SJSA1 (cell line): ENCODE results near the gene NEURL1. TPM values are rescaled to one million over a fixed set of nuclear protein-coding genes. Genes with fewer than 3 reads are reported as not detected.

Experiments used
- DNase-seq, 2 experiments: peaks; one replicate each; pipeline ENCODE4 v3.0.0-alpha.2; 2015 to 2020; ENCODE audit warnings: low spot score in 2 of 2, low read depth in 1 of 2
- H3K27ac ChIP-seq: fragments of 250-450 bp; sonication (Bioruptor Pico); 2 replicates; pipeline ENCODE4 v1.5.1; 2020; ENCODE audit warnings: mild to moderate bottlenecking, moderate library complexity
- H3K27me3 ChIP-seq: fragments of 250-450 bp; sonication (Bioruptor Pico); replicated peaks from 2 replicates; pipeline ENCODE4 v1.5.1; 2020; ENCODE audit warnings: mild to moderate bottlenecking, moderate library complexity
- H3K36me3 ChIP-seq: fragments of 250-450 bp; sonication (Bioruptor Pico); 2 replicates; pipeline ENCODE4 v1.5.1; 2020; ENCODE audit warnings: mild to moderate bottlenecking
- H3K4me1 ChIP-seq: fragments of 250-450 bp; sonication (Bioruptor Pico); replicated peaks from 2 replicates; pipeline ENCODE4 v1.6.1; 2021; ENCODE audit warnings: mild to moderate bottlenecking
- H3K4me3 ChIP-seq: fragments of 250-450 bp; sonication (Bioruptor Pico); 2 replicates; pipeline ENCODE4 v1.5.1; 2020; ENCODE audit warnings: mild to moderate bottlenecking
- H3K9me3 ChIP-seq: fragments of 250-450 bp; sonication (Bioruptor Pico); replicated peaks from 2 replicates; pipeline ENCODE4 v1.5.1; 2020; ENCODE audit warnings: mild to moderate bottlenecking
- total RNA-seq: library from RNA; depleted of rRNA; stranded (reverse); fragments of >200 nt; shearing (Covaris generic); gene quantifications from 2 replicates; pipeline ENCODE4 v1.2.3, GENCODE V29; 2014; rRNA removed

NEURL1 gene, protein sequence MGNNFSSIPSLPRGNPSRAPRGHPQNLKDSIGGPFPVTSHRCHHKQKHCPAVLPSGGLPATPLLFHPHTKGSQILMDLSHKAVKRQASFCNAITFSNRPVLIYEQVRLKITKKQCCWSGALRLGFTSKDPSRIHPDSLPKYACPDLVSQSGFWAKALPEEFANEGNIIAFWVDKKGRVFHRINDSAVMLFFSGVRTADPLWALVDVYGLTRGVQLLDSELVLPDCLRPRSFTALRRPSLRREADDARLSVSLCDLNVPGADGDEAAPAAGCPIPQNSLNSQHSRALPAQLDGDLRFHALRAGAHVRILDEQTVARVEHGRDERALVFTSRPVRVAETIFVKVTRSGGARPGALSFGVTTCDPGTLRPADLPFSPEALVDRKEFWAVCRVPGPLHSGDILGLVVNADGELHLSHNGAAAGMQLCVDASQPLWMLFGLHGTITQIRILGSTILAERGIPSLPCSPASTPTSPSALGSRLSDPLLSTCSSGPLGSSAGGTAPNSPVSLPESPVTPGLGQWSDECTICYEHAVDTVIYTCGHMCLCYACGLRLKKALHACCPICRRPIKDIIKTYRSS
- total RNA-seq, result not detected in 2 replicates

DNA sequence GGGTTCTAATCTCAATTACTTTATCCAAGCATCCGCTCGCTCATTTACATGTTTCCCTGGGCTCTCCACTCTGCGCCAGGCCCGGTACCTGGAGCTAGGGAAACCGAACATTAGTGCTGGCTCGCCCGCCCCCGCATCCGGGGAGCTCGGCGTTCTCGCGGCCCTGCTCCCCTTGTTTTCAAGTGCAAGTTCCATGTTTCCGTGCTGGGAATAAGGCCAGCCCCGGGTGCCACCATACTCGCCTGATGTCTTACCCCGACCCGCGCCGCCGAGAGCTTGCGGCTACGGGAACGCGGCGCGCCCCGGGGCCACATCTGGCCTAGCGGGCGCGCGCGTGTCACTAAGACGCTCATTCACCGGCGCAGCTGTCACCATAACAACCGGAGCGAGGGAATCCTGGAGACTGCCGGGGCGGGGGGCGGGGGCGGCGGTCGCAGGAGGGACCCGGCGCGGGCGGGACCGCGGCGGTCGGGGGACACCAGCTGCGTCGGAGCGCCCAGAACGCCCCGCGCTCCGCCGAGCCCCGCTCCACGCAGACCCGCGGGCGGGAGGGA, at the start of gene NEURL1:
Gene NEURL1, plus strand, starts transcription at position 344 of the 554 bp plus-strand sequence. CDS start 683 bp downstream, outside the sequence.
- Histone ChIP-seq H3K36me3 (no peaks in the 10 kb centered on the region), H3K27ac (no peak within 1 kb of the TSS), H3K4me3 (no peak within 1 kb of the TSS), H3K9me3 (0 out of 2 replicates have a peak, but pooled peaks cover 3% of the 10 kb centered on the region), H3K4me1 (peaks cover 22% of the 10 kb centered on the region), H3K27me3 (peaks cover 60% of the 10 kb centered on the region)
- DNase-seq, result no peak

DNA sequence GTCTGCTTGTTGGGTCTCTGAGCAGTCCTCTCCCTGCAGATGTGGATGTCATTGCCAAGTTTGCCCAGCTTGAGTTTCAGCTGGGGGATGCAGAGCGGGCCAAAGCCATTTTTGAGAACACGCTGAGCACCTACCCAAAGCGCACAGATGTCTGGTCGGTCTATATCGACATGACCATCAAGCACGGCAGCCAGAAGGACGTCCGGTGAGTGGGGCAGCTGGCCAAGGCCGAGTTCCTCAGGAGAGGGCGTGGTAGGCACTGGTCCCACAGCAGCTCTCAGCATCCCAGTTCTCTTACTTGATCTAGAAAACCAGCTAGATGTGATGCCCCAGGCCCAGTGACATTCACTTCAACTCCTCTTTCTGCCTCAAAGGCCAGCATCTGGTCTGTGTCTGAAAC, 49.0 kb upstream of the NEURL1 start:
- DNase-seq, result no peak
- H3K4me1 ChIP-seq, result no peaks in the 10 kb centered on the region
- H3K36me3 ChIP-seq, result peaks cover 77% of the 10 kb centered on the region

DNA sequence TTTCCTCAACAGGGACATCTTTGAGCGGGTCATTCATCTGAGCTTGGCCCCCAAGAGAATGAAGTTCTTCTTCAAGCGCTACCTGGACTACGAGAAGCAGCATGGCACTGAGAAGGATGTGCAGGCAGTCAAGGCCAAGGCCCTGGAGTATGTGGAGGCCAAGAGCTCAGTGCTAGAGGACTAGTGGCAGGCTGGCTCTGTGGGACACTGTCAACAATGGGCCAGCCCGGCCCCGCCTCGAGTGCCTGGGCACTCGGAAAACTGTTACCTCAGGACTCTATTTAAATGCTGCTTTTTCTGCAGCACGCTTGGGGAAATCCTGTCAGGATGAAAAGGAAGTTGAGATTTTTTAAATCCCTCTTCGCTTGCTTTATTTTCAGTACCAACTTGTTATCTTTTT, 48.1 kb upstream of the NEURL1 start:
- H3K4me3 ChIP-seq, result no peak overlapping the region
- no peak for DNase-seq
- no peaks in the 10 kb centered on the region for H3K4me1 ChIP-seq
- no peak overlapping the region for H3K27ac ChIP-seq
- peaks cover 68% of the 10 kb centered on the region for H3K36me3 ChIP-seq
- no peaks in the 10 kb centered on the region for H3K9me3 ChIP-seq
- no peaks in the 10 kb centered on the region for H3K27me3 ChIP-seq

More for the DNA sequence above, 49.0 kb upstream of the NEURL1 start:
- Histone ChIP-seq H3K27ac (no peak overlapping the region), H3K4me3 (no peak overlapping the region), H3K27me3 (no peaks in the 10 kb centered on the region), H3K9me3 (no peaks in the 10 kb centered on the region)

DNA sequence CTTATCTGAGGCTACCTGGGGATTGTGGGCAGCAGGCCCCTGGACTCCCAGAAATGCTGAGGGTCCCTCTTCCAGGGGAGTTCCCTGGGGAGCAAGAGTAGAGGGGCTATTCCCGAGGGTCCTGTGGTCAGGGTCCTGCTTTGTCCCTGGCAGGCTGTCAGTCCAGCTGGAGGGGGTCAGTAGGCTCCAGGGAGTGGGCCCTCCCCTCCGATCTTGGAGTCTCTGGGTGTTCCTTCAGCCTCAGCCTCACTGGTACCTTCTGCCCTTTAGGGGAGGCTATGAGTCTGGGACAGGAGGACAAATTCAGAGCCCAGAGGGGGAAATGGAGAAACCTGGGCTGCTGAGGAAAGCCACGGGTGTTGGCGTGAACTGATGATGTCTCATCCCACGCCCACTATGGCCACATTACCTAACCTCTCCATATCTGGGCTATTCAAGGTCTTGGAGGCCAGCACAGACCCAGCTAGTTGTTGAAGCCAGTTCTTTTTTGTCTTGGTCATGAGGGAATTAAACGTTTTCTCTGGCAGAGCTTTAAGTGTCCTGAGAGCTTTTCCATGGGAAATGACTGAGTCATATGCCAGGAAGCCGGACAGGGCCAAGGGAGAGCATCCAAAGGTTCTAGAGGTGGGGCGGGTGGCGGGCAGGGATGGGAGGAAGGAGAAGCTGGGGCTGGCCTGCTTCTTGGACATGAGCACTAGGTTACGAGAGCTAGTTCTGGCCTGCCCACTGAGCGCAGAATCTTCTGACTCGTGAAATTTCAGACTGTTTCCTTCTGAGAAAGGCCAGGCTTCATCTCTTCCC, 47.5 kb upstream of the NEURL1 start:
- Histone ChIP-seq H3K9me3 (no peaks in the 10 kb centered on the region), H3K27me3 (no peaks in the 10 kb centered on the region), H3K4me3 (no peak overlapping the region), H3K4me1 (no peaks in the 10 kb centered on the region), H3K36me3 (peaks cover 62% of the 10 kb centered on the region), H3K27ac (no peak overlapping the region)
- no peak for DNase-seq

DNA sequence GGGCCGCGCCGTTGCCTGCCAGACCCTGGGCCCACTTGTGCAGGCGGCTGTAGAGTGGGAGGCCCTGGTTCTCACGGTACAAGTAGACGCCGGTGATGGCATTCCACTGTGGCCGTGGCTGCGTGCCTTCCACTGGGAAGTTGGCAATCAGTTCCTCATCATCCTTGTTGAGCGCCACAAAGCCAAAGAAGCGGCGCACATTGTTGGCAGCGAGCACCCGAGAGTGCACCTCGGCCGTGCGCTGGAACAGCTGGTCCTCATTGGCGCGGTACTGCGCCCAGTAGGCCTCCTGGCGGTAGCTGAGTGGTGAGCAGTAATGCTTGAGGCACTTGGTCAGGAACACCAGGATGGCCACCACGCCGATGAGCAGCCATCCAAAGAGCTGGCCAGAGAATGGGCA, 46.3 kb upstream of the NEURL1 start:
- no peaks in the 10 kb centered on the region; the same call in 1 of the 2 replicates for H3K4me1 ChIP-seq
- H3K27ac ChIP-seq, result no peak overlapping the region
- no peaks in the 10 kb centered on the region for H3K27me3 ChIP-seq
- H3K9me3 ChIP-seq, result no peaks in the 10 kb centered on the region
- DNase-seq, result no peak
- peaks cover 50% of the 10 kb centered on the region for H3K36me3 ChIP-seq
- no peak overlapping the region for H3K4me3 ChIP-seq

DNA sequence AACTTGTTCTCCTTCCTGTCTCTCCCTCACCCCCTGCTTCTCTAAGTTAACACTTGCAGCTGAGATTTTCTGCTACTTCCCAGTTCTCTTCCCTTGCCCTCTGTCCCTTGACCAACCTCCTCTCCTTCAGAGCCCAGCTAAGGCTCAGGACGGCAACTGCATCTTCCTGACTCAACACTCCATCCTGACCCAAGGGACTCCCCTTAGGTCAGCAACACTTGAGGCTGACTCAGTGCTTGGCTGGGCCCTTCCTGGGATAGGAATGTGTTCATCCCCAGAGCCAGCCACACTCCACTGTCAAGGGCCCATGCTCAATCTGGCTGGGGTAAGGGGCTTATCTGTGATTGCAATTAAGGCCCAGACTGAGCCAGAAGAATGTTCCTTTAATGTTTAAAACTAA, 44.8 kb upstream of the NEURL1 start:
- H3K36me3 ChIP-seq, result peaks cover 34% of the 10 kb centered on the region
- no peak overlapping the region for H3K27ac ChIP-seq
- H3K27me3 ChIP-seq, result no peaks in the 10 kb centered on the region
- no peak overlapping the region for H3K4me3 ChIP-seq
- no peaks in the 10 kb centered on the region for H3K9me3 ChIP-seq
- DNase-seq, result no peak
- H3K4me1 ChIP-seq, result no peaks in the 10 kb centered on the region; the same call in 1 of the 2 replicates

DNA sequence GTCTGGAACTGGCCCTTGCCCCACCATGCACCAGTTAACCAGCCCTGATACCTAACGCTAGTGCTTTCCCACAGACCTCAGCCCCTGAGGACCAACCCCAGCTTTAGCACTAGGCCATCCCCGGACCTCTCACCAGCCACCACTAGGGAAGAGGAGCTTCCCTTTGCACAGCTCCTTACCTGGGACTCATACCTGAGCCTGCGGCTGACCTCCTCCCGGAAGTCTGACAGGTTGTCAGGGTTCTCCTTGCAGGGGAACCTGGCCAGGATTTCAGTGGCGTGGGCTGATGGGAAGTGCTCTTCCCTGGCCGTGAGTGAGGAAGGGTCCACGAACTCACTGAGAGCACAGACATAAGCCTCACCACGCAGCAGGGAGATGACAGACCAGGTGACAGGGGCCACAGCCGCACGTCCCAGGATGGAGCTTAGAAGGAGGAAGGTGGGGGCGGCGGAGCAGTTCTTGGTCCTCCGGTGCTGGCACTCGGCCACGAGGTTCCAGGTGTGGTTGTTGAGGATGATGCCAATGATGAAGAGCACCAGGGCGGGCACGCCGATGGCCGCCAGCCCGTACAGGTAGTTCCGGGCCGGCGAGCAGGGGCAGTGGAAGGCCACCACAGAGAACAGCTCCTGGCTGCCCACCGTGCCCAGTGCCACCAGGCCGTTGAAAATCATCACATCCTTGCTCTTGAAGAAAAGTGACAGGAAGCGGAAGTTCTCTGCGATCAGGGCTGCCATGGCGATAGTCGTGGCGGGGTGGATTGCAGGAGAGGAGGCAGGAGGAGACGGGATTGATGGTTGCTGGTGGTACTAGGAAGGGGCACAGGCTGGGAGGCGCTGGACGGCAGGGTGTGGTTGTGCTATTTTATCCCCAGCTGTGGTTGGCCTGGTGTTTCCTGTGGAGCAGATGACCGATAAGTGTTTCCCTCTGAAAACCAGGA, 44.0 kb upstream of the NEURL1 start:
- H3K4me1 ChIP-seq, result no peaks in the 10 kb centered on the region; the same call in 1 of the 2 replicates
- no peak for DNase-seq
- H3K27ac ChIP-seq, result no peak overlapping the region
- H3K9me3 ChIP-seq, result no peaks in the 10 kb centered on the region
- no peaks in the 10 kb centered on the region for H3K27me3 ChIP-seq
- no peak overlapping the region for H3K4me3 ChIP-seq
- H3K36me3 ChIP-seq, result peaks cover 27% of the 10 kb centered on the region

DNA sequence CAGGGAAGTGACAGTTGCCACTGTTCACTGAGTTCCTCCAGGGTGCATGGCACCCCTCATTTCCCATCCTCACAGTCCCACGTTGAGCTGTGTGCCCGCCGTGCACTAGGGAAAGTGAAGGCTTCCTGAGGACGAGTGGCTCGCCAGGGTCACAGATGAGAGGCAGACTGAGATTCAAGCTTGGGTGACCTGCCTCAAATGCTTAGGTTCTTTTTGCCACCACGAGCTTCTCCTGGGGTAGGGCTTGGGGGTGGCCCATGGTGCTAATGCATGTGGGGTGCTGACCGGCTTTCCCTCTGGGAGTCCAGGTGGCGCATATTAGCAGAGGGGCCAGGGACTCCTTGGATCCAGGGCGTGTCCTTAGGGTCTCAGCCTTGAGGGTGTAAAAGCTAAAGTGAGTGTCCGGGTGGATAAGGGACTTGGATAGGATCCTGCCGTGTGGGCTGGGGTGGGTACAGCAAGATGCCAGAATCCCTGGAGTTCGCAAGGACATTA, 43.3 kb upstream of the NEURL1 start:
- Histone ChIP-seq H3K4me3 (no peak overlapping the region), H3K27ac (no peak overlapping the region), H3K9me3 (no peaks in the 10 kb centered on the region), H3K36me3 (peaks cover 19% of the 10 kb centered on the region), H3K4me1 (no peaks in the 10 kb centered on the region; the same call in 1 of the 2 replicates), H3K27me3 (no peaks in the 10 kb centered on the region)
- no peak for DNase-seq

DNA sequence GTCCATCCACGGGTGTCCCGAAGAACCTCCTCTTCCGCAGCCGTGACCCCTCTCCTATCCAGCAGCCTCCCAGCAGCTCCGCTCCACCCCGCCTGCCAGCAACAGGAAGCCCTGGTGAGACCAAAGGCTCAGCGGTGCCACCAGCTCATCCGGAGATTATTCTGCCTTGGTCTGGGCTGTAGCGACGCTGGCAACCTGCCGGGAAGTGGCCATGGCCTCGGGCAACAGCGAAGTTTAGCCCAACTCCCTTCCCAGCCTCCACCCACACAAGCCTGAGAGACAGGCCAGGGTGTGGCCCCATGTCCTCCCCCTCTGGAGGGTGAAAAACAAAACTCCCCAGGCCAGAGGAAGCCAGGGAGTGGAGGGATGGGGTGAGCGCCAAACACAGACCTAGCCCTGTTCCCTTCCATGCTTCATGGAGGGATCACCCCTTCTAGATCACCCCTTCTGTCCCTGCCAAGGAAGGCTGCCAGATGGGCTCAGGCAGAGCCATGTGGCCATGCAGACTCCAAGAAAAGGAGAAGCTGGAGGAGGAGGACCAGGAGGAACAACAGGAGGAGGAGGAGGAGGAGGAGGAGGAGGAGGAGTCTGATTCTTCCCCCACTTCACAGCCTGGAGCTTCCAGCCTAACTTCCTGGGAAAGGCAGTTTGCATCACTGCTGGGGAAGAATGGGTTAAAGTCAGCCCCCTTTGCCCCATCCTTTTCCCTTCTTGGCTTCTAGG, 42.3 kb upstream of the NEURL1 start:
- Histone ChIP-seq H3K4me1 (no peaks in the 10 kb centered on the region; the same call in 1 of the 2 replicates), H3K27ac (no peak overlapping the region), H3K27me3 (no peaks in the 10 kb centered on the region), H3K9me3 (no peaks in the 10 kb centered on the region), H3K4me3 (no peak overlapping the region), H3K36me3 (peaks cover 10% of the 10 kb centered on the region)
- no peak for DNase-seq

DNA sequence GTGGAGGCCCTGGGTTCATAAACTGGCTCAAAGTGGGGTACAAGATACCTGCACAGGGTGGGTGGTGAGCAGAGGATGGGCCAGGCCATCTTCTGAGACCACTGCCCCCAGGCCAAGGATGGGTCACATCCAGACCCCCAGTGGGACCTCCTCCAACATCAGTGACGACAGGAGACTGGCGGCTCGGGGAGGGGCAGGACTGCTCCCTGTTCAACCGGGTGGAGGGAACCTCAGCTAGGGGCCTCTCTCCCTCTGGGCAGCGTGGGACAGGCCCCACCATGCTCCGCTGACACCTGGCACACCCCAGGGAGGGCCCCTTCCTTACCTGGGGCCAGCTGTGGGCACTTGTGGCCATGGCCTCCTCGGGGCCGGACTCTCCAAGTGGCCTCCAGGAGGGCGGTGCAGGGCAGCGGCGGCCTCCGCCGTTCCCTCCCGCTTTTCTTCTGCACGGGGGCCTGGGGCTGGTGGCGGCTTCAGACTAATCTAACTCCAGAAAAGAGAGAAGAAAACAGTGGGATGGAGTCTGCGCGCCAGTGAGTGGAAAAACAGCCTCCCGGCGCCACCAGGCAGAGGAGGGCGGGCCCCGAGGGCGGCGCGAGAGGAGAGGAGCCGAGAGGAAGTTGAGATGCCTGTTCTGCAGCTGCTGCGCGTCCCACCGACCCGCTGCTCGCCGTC, 41.5 kb upstream of the NEURL1 start, which contains the start of gene CALHM2:
Gene CALHM2, minus strand, starts transcription at position 540 of the 675 bp plus-strand sequence. CDS start 2,429 bp downstream, outside the sequence.
- Histone ChIP-seq H3K4me3 (no peak within 1 kb of the TSS), H3K9me3 (no peaks in the 10 kb centered on the region), H3K27me3 (no peaks in the 10 kb centered on the region), H3K36me3 (peaks cover 8% of the 10 kb centered on the region; the same call in 1 of the 2 replicates), H3K27ac (no peak within 1 kb of the TSS), H3K4me1 (no peaks in the 10 kb centered on the region; the same call in 1 of the 2 replicates)
- no peak for DNase-seq

DNA sequence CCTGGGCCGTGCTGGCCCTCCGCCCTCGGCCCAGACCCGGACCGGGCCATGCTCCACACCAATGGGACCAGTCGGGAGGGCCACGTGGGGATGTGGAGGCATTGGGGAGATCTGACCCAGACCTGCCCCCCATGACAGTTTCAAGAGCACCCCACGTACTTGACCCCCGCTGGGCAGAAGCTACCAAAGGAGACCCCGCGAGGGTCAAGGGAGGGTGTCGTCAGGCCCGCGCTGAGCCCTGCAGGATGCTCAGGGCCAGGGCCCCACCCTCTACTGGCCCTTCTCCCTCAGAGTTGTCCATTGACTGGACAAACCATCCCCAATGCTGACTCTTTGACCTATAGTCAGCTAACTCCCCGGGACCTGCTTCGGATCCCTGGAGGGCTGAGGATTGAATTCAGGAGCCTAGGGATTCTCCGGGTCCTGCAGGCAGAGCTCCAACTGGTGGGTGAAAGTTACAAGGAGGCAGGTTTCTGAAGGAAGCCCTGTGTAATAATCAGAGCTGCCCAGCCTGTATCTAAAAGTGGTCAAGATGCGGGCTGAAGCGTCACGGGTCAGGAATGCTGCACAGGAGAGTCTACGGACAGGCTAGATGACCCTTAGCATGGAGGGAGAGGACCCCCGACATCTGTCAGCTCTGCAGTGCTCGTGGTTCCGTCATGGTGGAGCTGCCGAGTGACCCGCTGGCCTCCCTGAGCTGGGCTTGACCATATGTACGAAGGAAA, 40.8 kb upstream of the NEURL1 start:
- Histone ChIP-seq H3K27ac (no peak overlapping the region), H3K4me3 (no peak overlapping the region)

More for the DNA sequence above, 40.8 kb upstream of the NEURL1 start:
- no peak for DNase-seq
- Histone ChIP-seq H3K36me3 (peaks cover 1% of the 10 kb centered on the region; the same call in 1 of the 2 replicates), H3K4me1 (no peaks in the 10 kb centered on the region; the same call in 1 of the 2 replicates), H3K9me3 (no peaks in the 10 kb centered on the region), H3K27me3 (no peaks in the 10 kb centered on the region)
